H1 (cell line): ENCODE data around the gene CCDC8. TPM values are rescaled to one million over a fixed set of nuclear protein-coding genes. Genes with fewer than 3 reads are reported as not detected.
A peak's percentile ranks its signal among the peaks of the same experiment; 100 is the strongest.

Experiments used
- CTCF ChIA-PET: fragments of 300-600 bp; sonication (Branson Sonifier 250); formaldehyde crosslinking; loops from one replicate; lab custom pipeline; 2021; ENCODE audit not compliant: partially characterized antibody; lab: Charles Lee
- POLR2A ChIA-PET: fragments of 300-600 bp; sonication (Branson Sonifier 250); formaldehyde crosslinking; loops from one replicate; lab custom pipeline; 2021; ENCODE audit warnings: inconsistent platforms; ENCODE audit not compliant: partially characterized antibody; lab: Charles Lee
- DNase-seq, 2 experiments: peaks; one replicate each; pipeline versions ENCODE4 v3.0.0 to v3.0.0-alpha.2; 2010 to 2022; ENCODE audit warnings: low spot score in 2 of 2, low read depth in 1 of 2, mixed read lengths in 1 of 2
- FAIRE-seq: peaks from 2 replicates; lab custom pipeline; 2011; peaks lifted over from hg19 to GRCh38; lab: Jason Lieb, UNC
- H2AFZ ChIP-seq: 2 replicates; pipeline ENCODE4 v1.8.1; 2012; ENCODE audit warnings: low read length, inconsistent platforms
- H2AK5ac ChIP-seq: 2 replicates; pipeline ENCODE4 v1.6.1; 2013; ENCODE audit warnings: low read depth, low read length
- H2BK120ac ChIP-seq: replicated peaks from 2 replicates; pipeline ENCODE3; 2013; ENCODE audit warnings: low read depth, low read length, inconsistent platforms
- H2BK12ac ChIP-seq: 2 replicates; pipeline ENCODE4 v1.6.1; 2013; ENCODE audit warnings: low read depth, low read length
- H2BK15ac ChIP-seq: 2 replicates; pipeline ENCODE4 v1.6.1; 2013; ENCODE audit warnings: low read length
- H2BK20ac ChIP-seq: 2 replicates; pipeline ENCODE4 v1.6.1; 2013; ENCODE audit warnings: low read length
- H2BK5ac ChIP-seq: 2 replicates; pipeline ENCODE4 v1.6.1; 2013; ENCODE audit warnings: low read depth, low read length
- H3K14ac ChIP-seq: 2 replicates; pipeline ENCODE4 v1.6.1; 2013; ENCODE audit warnings: inconsistent platforms; ENCODE audit not compliant: insufficient read length
- H3K18ac ChIP-seq: 2 replicates; pipeline ENCODE4 v1.6.1; 2013; ENCODE audit warnings: low read length; ENCODE audit errors: extremely low read depth
- H3K23ac ChIP-seq: 2 replicates; pipeline ENCODE4 v1.6.1; 2013; ENCODE audit warnings: inconsistent platforms; ENCODE audit not compliant: insufficient read length
- H3K23me2 ChIP-seq: 2 replicates; pipeline ENCODE4 v1.6.1; 2013; ENCODE audit warnings: low read depth, low read length
- H3K27ac ChIP-seq: 2 replicates; pipeline ENCODE4 v1.6.1; 2011; ENCODE audit warnings: low read depth, low read length, inconsistent platforms
- H3K27me3 ChIP-seq, 4 experiments: replicated peaks in 1 of 4; 1 replicate in 1 of 4; 2 replicates in 3 of 4; pipeline versions ENCODE4 v1.6.1 to v1.8.1; 2011 to 2013; ENCODE audit warnings: low read length in 3 of 4, mild to moderate bottlenecking in 3 of 4, inconsistent platforms in 2 of 4, mixed read lengths in 2 of 4, moderate library complexity in 1 of 4; ENCODE audit not compliant: control insufficient read depth in 3 of 4, insufficient read depth in 3 of 4; ENCODE audit errors: extremely low read depth in 1 of 4
- H3K36me3 ChIP-seq, 4 experiments: 2 replicates each; pipeline versions ENCODE4 v1.6.1 to v1.8.1; 2011 to 2013; ENCODE audit warnings: mild to moderate bottlenecking in 4 of 4, low read length in 3 of 4, moderate library complexity in 2 of 4, control low read depth in 1 of 4, inconsistent platforms in 1 of 4; ENCODE audit not compliant: insufficient read depth in 4 of 4, control insufficient read depth in 2 of 4
- H3K4ac ChIP-seq: replicated peaks from 2 replicates; pipeline ENCODE3; 2013; ENCODE audit warnings: low read length, low read depth, mixed read lengths, inconsistent platforms; ENCODE audit not compliant: insufficient read length
- H3K4me1 ChIP-seq, 4 experiments: replicated peaks in 1 of 4; 1 replicate in 1 of 4; 2 replicates in 3 of 4; pipeline versions ENCODE4 v1.6.1 to v1.8.1; 2011 to 2013; ENCODE audit warnings: low read length in 3 of 4, inconsistent platforms in 2 of 4, mixed read lengths in 1 of 4; ENCODE audit not compliant: insufficient read depth in 4 of 4, control insufficient read depth in 3 of 4
- H3K4me2 ChIP-seq, 2 experiments: 2 replicates each; pipeline versions ENCODE4 v1.6.1 to v1.8.1; 2011 to 2013; ENCODE audit warnings: low read depth in 2 of 2, low read length in 2 of 2, control low read depth in 1 of 2, inconsistent platforms in 1 of 2, mild to moderate bottlenecking in 1 of 2; ENCODE audit not compliant: insufficient read depth in 1 of 2
- H3K4me3 ChIP-seq, 4 experiments: fragments of 200-600, 300-600 bp in 1 of 4; sonication (generic), shearing (Covaris generic), sonication (Bioruptor Twin) in 1 of 4; 2 replicates each; pipeline versions ENCODE4 v1.5.1 to v1.8.1; 2011 to 2016; ENCODE audit warnings: low read length in 4 of 4, low read depth in 3 of 4, control low read depth in 2 of 4, inconsistent platforms in 2 of 4, mild to moderate bottlenecking in 2 of 4, mixed read lengths in 1 of 4, moderate library complexity in 1 of 4; ENCODE audit not compliant: insufficient read depth in 2 of 4; ENCODE audit errors: extremely low read depth in 1 of 4
- H3K56ac ChIP-seq: replicated peaks from 2 replicates; pipeline ENCODE3; 2013; ENCODE audit warnings: low read depth, mild to moderate bottlenecking, mixed read lengths, low read length, inconsistent platforms; ENCODE audit not compliant: insufficient read length
- H3K79me1 ChIP-seq: 2 replicates; pipeline ENCODE4 v1.6.1; 2013; ENCODE audit warnings: low read depth, low read length, control low read depth
- H3K79me2 ChIP-seq, 2 experiments: 2 replicates each; pipeline versions ENCODE4 v1.6.1 to v1.8.1; 2012 to 2013; ENCODE audit warnings: low read length in 2 of 2, mild to moderate bottlenecking in 2 of 2, inconsistent platforms in 1 of 2; ENCODE audit not compliant: insufficient read depth in 2 of 2, control insufficient read depth in 1 of 2
- H3K9ac ChIP-seq, 4 experiments: replicated peaks in 1 of 4; 1 replicate in 1 of 4; 2 replicates in 3 of 4; pipeline versions ENCODE4 v1.6.1 to v1.8.1; 2011 to 2013; ENCODE audit warnings: low read depth in 3 of 4, low read length in 3 of 4, control low read depth in 2 of 4, mild to moderate bottlenecking in 2 of 4, moderate library complexity in 2 of 4, inconsistent platforms in 1 of 4; ENCODE audit errors: extremely low read depth in 1 of 4
- H3K9me3 ChIP-seq, 2 experiments: 2 replicates each; pipeline versions ENCODE4 v1.6.1 to v1.8.1; 2012 to 2013; ENCODE audit warnings: mild to moderate bottlenecking in 2 of 2, moderate library complexity in 2 of 2, control low read depth in 1 of 2, inconsistent platforms in 1 of 2, low read depth in 1 of 2, low read length in 1 of 2, mixed read lengths in 1 of 2; ENCODE audit not compliant: insufficient read depth in 2 of 2
- H4K20me1 ChIP-seq, 2 experiments: replicated peaks in 1 of 2; 2 replicates each; pipeline versions ENCODE3 to v1.8.1; 2011 to 2013; ENCODE audit warnings: inconsistent platforms in 2 of 2, low read length in 2 of 2, mild to moderate bottlenecking in 1 of 2; ENCODE audit not compliant: insufficient read depth in 2 of 2, control insufficient read depth in 1 of 2
- H4K5ac ChIP-seq: 2 replicates; pipeline ENCODE4 v1.6.1; 2013; ENCODE audit warnings: low read length, low read depth, mixed read lengths, inconsistent platforms; ENCODE audit not compliant: insufficient read length
- H4K8ac ChIP-seq: 2 replicates; pipeline ENCODE4 v1.8.0; 2013; ENCODE audit warnings: mild to moderate bottlenecking, moderate library complexity, low read length, inconsistent platforms; ENCODE audit not compliant: insufficient read depth; ENCODE audit errors: extremely low read depth
- H4K91ac ChIP-seq: replicated peaks from 2 replicates; pipeline ENCODE3; 2013; ENCODE audit warnings: low read length, mixed read lengths, inconsistent platforms; ENCODE audit not compliant: insufficient read length
- BRCA1 ChIP-seq: IDR thresholded peaks from 2 replicates; pipeline ENCODE4 v1.6.1; 2012; ENCODE audit warnings: low read depth, low read length, improper control_type of control experiment
- CHD2 ChIP-seq: IDR thresholded peaks from 2 replicates; pipeline ENCODE4 v1.6.1; 2012; ENCODE audit warnings: low read length, improper control_type of control experiment
- EP300 ChIP-seq, 2 experiments: IDR thresholded peaks; 1 replicate in 1 of 2; 2 replicates in 1 of 2; pipeline ENCODE4 v1.6.1; 2011 to 2012; ENCODE audit warnings: low read depth in 2 of 2, low read length in 2 of 2, mild to moderate bottlenecking in 2 of 2, borderline replicate concordance in 1 of 2, inconsistent platforms in 1 of 2, moderate library complexity in 1 of 2
- GABPA ChIP-seq: IDR thresholded peaks from 2 replicates; pipeline ENCODE4 v1.6.1; 2011; ENCODE audit warnings: mild to moderate bottlenecking, low read length, moderate library complexity, borderline replicate concordance; ENCODE audit not compliant: insufficient read depth
- KDM4A ChIP-seq: IDR thresholded peaks from one replicate; pipeline ENCODE4 v1.7.1; 2012; ENCODE audit warnings: low read depth, mild to moderate bottlenecking, moderate library complexity, low read length, inconsistent platforms; ENCODE audit not compliant: severe bottlenecking
- POLR2AphosphoS5 ChIP-seq: IDR thresholded peaks from 2 replicates; pipeline ENCODE4 v1.6.1; 2011; ENCODE audit warnings: low read depth, low read length
- SAP30 ChIP-seq: fragments of 300-600 bp; sonication (generic); IDR thresholded peaks from 2 replicates; pipeline ENCODE4 v1.7.1; 2012; ENCODE audit warnings: low read length, moderate library complexity, mild to moderate bottlenecking, inconsistent platforms; ENCODE audit not compliant: insufficient read depth, insufficient replicate concordance
- SIN3A ChIP-seq, 2 experiments: IDR thresholded peaks in 1 of 2; conservative IDR thresholded peaks in 1 of 2; 2 replicates each; pipeline ENCODE4 v1.6.1; 2011 to 2012; ENCODE audit warnings: low read length in 2 of 2, improper control_type of control experiment in 1 of 2, low read depth in 1 of 2, mild to moderate bottlenecking in 1 of 2
- SIX5 ChIP-seq: IDR thresholded peaks from 2 replicates; pipeline ENCODE4 v1.6.1; 2011; ENCODE audit warnings: mild to moderate bottlenecking, low read depth, low read length
- SRF ChIP-seq: IDR thresholded peaks from 2 replicates; pipeline ENCODE4 v1.6.1; 2011; ENCODE audit warnings: mild to moderate bottlenecking, low read depth, low read length, moderate library complexity
- TEAD4 ChIP-seq: IDR thresholded peaks from 2 replicates; pipeline ENCODE4 v1.6.1; 2012; ENCODE audit warnings: low read depth, low read length, inconsistent platforms, mixed read lengths
- YY1 ChIP-seq: IDR thresholded peaks from 2 replicates; pipeline ENCODE4 v1.6.1; 2011; ENCODE audit warnings: low read depth, mild to moderate bottlenecking, low read length
- WGBS, 2 experiments: shearing (Covaris generic) in 1 of 2; methylation state at CpG; one replicate each; pipeline versions ENCODE4 v1.1.6 to v1.1.7; 2013 to 2015; ENCODE audit warnings: low lambda C conversion rate in 2 of 2, mixed read lengths in 2 of 2, inconsistent platforms in 1 of 2, low coverage in 1 of 2, missing lambda C conversion rate in 1 of 2; ENCODE audit not compliant: insufficient replicate concordance in 2 of 2, insufficient coverage in 1 of 2, insufficient read length in 1 of 2; ENCODE audit errors: extremely low coverage in 1 of 2, missing lambda C conversion rate in 1 of 2; 5-methylcytosine and 5-hydroxymethylcytosine counted together
- polyA plus RNA-seq, 7 experiments: library from polyadenylated mRNA; depleted of rRNA in 3 of 7; stranded (reverse) in 5 of 7; unstranded in 2 of 7; fragments of >200 nt in 5 of 7; fragments of 200-250 nt in 2 of 7; gene quantifications; 1 replicate in 5 of 7; 2 replicates in 1 of 7; 4 replicates in 1 of 7; pipeline versions ENCODE4 v1.2.1 to v1.2.3, GENCODE V29; 2011 to 2013; ENCODE audit warnings: missing spikeins in 2 of 7, mixed read lengths in 2 of 7
- total RNA-seq: library from RNA; stranded (reverse); fragmentation: NEBNext Ultra II Directional; extraction: Animal tissue kit (Norgen Biotek cat#: 25700); gene quantifications from 2 replicates; pipeline ENCODE4 v1.2.1, GENCODE V29; 2021

CCDC8 gene
- total and polyA plus RNA-seq, 2 of the 8 experiments (the other 6 are each of a cell fraction or from before 2014, with no cell fraction given), result 4.9 to 13.6 TPM

DNA sequence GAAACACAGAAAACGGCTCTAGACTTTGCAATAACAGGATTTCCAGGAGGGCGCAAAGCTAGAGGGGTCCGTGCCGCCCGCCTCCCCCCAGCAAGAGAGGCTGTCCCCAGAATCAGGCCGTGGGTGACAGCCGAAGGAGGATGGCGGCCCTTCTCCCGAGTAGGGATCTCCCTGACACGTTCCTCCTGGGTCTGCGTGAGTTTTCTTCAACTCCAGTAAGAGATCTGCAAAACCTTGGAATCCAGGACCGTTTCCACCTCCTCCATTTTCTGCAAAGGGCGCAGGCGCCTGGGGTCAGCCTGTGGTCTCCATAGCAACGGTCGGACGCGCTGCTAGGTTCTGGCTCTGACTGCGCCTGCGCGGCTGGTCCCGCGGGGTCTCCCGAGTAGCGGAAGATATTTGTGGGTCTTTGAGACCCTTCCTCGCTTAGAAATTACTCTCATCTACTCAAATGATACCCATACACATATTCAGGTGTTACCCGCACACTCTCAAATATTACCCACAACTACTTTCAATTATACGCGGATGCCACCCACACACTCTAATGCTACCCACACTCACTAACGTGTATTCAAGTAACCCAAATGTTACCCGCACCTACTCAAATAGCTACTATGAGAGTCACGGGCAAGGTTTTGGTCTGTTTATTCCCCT is 13.3 kb upstream of the CCDC8 start:
- H3K23me2 ChIP-seq, result peaks cover 8% of the 10 kb centered on the region
- peak overlapping the region; percentile 48; the same call in 1 of the 2 replicates for H2BK5ac ChIP-seq
- WGBS, 2 experiments, result 5% methylated on average over 32 of the region's 32 CpGs; no CpG with 5 or more reads in 1 of the 2 experiments
- H3K79me2 ChIP-seq, result no peaks in the 10 kb centered on the region
- H3K36me3 ChIP-seq, result no peaks in the 10 kb centered on the region
- no peak overlapping the region for H3K14ac ChIP-seq
- peak overlapping the region in 2 of 4 experiments; percentile 17 to 20; a peak in 3 of 7 replicates for H3K9ac ChIP-seq
- DNase-seq, result peak in 1 of 2 experiments; percentile 91
- H3K4me3 ChIP-seq, result peak overlapping the region; percentile 69 to 84 (median 78)
- H3K23ac ChIP-seq, result no peak overlapping the region
- H3K9me3 ChIP-seq, result no peaks in the 10 kb centered on the region
- H4K20me1 ChIP-seq, result no peaks in the 10 kb centered on the region
- H3K18ac ChIP-seq, result peak overlapping the region; percentile 95; the same call in 1 of the 2 replicates
- no peak overlapping the region for H4K5ac ChIP-seq
- peak overlapping the region; percentile 90 to 98 for H3K4me2 ChIP-seq
- H2BK12ac ChIP-seq, result no peak overlapping the region
- peaks cover 0 to 20% (median 15%) of the 10 kb centered on the region in 4 experiments; a peak in 5 of 7 replicates for H3K27me3 ChIP-seq
- no peak overlapping the region for H2BK120ac ChIP-seq
- peak overlapping the region; percentile 18 for H4K91ac ChIP-seq
- CTCF ChIA-PET, result interaction anchor here (1.1 to 2.4 kb wide), 6 partner anchors 12 to 61 kb away, joined by 3 to 10 read pairs (median 4); no protein-coding TSS in a partner anchor
- FAIRE-seq, result peak; percentile 77
- peak overlapping the region; percentile 93 for H2AFZ ChIP-seq
- H2BK20ac ChIP-seq, result no peak overlapping the region
- H3K4me1 ChIP-seq, result peaks cover 3 to 6% (median 5%) of the 10 kb centered on the region in 4 experiments; a peak in 6 of 7 replicates
- no peak overlapping the region for H3K27ac ChIP-seq
- H3K79me1 ChIP-seq, result no peaks in the 10 kb centered on the region
- H2AK5ac ChIP-seq, result no peak overlapping the region
- no peak overlapping the region for H3K4ac ChIP-seq
- no peak overlapping the region for H4K8ac ChIP-seq
- POLR2A ChIA-PET, result interaction anchor here (1.1 to 1.2 kb wide), 2 partner anchors 22 to 30 kb away, joined by 3 read pairs; no protein-coding TSS in a partner anchor
- no peak overlapping the region for H3K56ac ChIP-seq
- no peak overlapping the region for H2BK15ac ChIP-seq
- TF ChIP-seq CHD2 (no peak), SIX5 (no peak), SRF (no peak), SIN3A (conservative IDR thresholded peaks at IDR 0.05 in 1 of 2, IDR thresholded peaks at IDR 0.05 in 1 of 2; ENCODE audit: low read depth in 1 of 2, low read length in 2 of 2) (peak in 1 of 2 experiments; percentile 84; a peak in 2 of 4 replicates), POLR2AphosphoS5 (no peak), KDM4A (peak; percentile 83), GABPA (no peak), EP300 (IDR thresholded peaks at IDR 0.05; ENCODE audit: borderline replicate concordance in 1 of 2, low read depth in 2 of 2, low read length in 2 of 2) (no peak), SAP30 (peak; percentile 85), YY1 (0 out of 2 replicates have a peak, but pooled peaks have one; percentile 29), BRCA1 (no peak), TEAD4 (0 out of 2 replicates have a peak, but pooled peaks have one; percentile 23)
